Nephron (organoid): Measurements from ENCODE around the gene NUDT2.

ENCODE experiments used
- H3K27ac Mint-ChIP-seq, 3 experiments: 2 replicates each; pipeline ENCODE4 v1.8.0; 2020; ENCODE audit warnings: mixed read lengths in 3 of 3, mild to moderate bottlenecking in 2 of 3, moderate library complexity in 1 of 3
- H3K27me3 Mint-ChIP-seq: 2 replicates; pipeline ENCODE4 v1.8.0; 2021; ENCODE audit warnings: low read depth, mild to moderate bottlenecking, moderate library complexity, mixed read lengths
- H3K36me3 Mint-ChIP-seq: 2 replicates; pipeline ENCODE4 v1.8.0; 2020; ENCODE audit warnings: low read depth, mixed read lengths
- H3K4me1 Mint-ChIP-seq: 2 replicates; pipeline ENCODE4 v1.8.0; 2020; ENCODE audit warnings: mixed read lengths
- H3K4me3 Mint-ChIP-seq, 3 experiments: 2 replicates each; pipeline ENCODE4 v1.8.0; 2020; ENCODE audit warnings: mild to moderate bottlenecking in 3 of 3, mixed read lengths in 3 of 3, moderate library complexity in 2 of 3
- H3K9me3 Mint-ChIP-seq: 2 replicates; pipeline ENCODE4 v1.8.0; 2020; ENCODE audit warnings: mixed read lengths
- CTCF ChIP-seq, 3 experiments: fragments of 200-600 bp; sonication (generic); IDR thresholded peaks; one replicate each; pipeline ENCODE4 v1.5.0; 2021; ENCODE audit warnings: antibody characterized with exemption in 3 of 3; ENCODE audit not compliant: unreplicated experiment in 3 of 3

The NUDT2 gene

GRCh38 chr9:34374339-34374738, 45.0 kb downstream of the NUDT2 start:
- Mint-ChIP-seq H3K4me1 (peaks cover 24% of the 10 kb centered on the region), H3K9me3 (no peaks in the 10 kb centered on the region), H3K4me3 (peak overlapping the region in 1 of 3 experiments; percentile 3), H3K27me3 (peaks cover 19% of the 10 kb centered on the region), H3K36me3 (peaks cover 39% of the 10 kb centered on the region), H3K27ac (no peak overlapping the region)
- no peak for TF ChIP-seq CTCF (IDR thresholded peaks at IDR 0.05; ENCODE audit: unreplicated experiment in 3 of 3)

- TF ChIP-seq CTCF (IDR thresholded peaks at IDR 0.05; ENCODE audit: unreplicated experiment in 3 of 3) = no peak
- Mint-ChIP-seq H3K4me3 (peak overlapping the region; percentile 87 to 92 (median 87)), H3K27ac (peak overlapping the region in 1 of 3 experiments; percentile 50), H3K27me3 (peaks cover 26% of the 10 kb centered on the region), H3K9me3 (no peaks in the 10 kb centered on the region), H3K36me3 (peaks cover 32% of the 10 kb centered on the region), H3K4me1 (peaks cover 20% of the 10 kb centered on the region)
Measured at GRCh38 chr9:34374905-34375552, 45.7 kb downstream of the NUDT2 start.

- peaks cover 36% of the 10 kb centered on the region for H3K27me3 Mint-ChIP-seq
- no peak for TF ChIP-seq CTCF (IDR thresholded peaks at IDR 0.05; ENCODE audit: unreplicated experiment in 3 of 3)
- H3K4me3 Mint-ChIP-seq = peak overlapping the region; percentile 87 to 92 (median 87)
- H3K4me1 Mint-ChIP-seq = peaks cover 14% of the 10 kb centered on the region
- H3K36me3 Mint-ChIP-seq = peaks cover 21% of the 10 kb centered on the region
- peak overlapping the region in 2 of 3 experiments; percentile 13 to 16 for H3K27ac Mint-ChIP-seq
- H3K9me3 Mint-ChIP-seq = no peaks in the 10 kb centered on the region
Measured at GRCh38 chr9:34375901-34376595, 46.7 kb downstream of the NUDT2 start.

GRCh38 chr9:34376596-34377403, 47.4 kb downstream of the NUDT2 start, which contains the start of gene MYORG:
TSS of gene MYORG (minus strand) at chr9:34376898. CDS start at chr9:34372943, 3,955 bp downstream.
- Mint-ChIP-seq H3K4me3 (peak within 1 kb of the TSS; percentile 87 to 92 (median 87)), H3K4me1 (peaks cover 14% of the 10 kb centered on the region), H3K27ac (peak within 1 kb of the TSS in 2 of 3 experiments; percentile 13 to 38)

GRCh38 chr9:34377404-34377746, 48.0 kb downstream of the NUDT2 start:
- Mint-ChIP-seq H3K27me3 (peaks cover 50% of the 10 kb centered on the region), H3K27ac (peak overlapping the region in 1 of 3 experiments; percentile 38), H3K4me3 (peak overlapping the region; percentile 87 to 92 (median 87)), H3K36me3 (peaks cover 12% of the 10 kb centered on the region), H3K4me1 (peaks cover 14% of the 10 kb centered on the region), H3K9me3 (no peaks in the 10 kb centered on the region)
- no peak for TF ChIP-seq CTCF (IDR thresholded peaks at IDR 0.05; ENCODE audit: unreplicated experiment in 3 of 3)

More at GRCh38 chr9:34376596-34377403, 47.4 kb downstream of the NUDT2 start, which contains the start of gene MYORG:
- H3K36me3 Mint-ChIP-seq = peaks cover 14% of the 10 kb centered on the region
- H3K27me3 Mint-ChIP-seq = peaks cover 44% of the 10 kb centered on the region
- no peaks in the 10 kb centered on the region for H3K9me3 Mint-ChIP-seq
- TF ChIP-seq CTCF (IDR thresholded peaks at IDR 0.05; ENCODE audit: unreplicated experiment in 3 of 3) = no peak
